GM18526 (cell line): Measurements from ENCODE around the gene TSEN15.

Experiments
- POLR2A ChIP-seq: IDR thresholded peaks from 3 replicates; pipeline ENCODE4 v1.6.1; 2011; ENCODE audit not compliant: insufficient read length; ENCODE audit errors: extremely low read depth

The TSEN15 gene

GRCh38 chr1:184110272-184111204 lies 59.0 kb downstream of the TSEN15 start:
- TF ChIP-seq POLR2A = no peak

GRCh38 chr1:184112176-184112948 lies 60.8 kb downstream of the TSEN15 start:
- no peak for TF ChIP-seq POLR2A

- no peak for TF ChIP-seq POLR2A
Measured at GRCh38 chr1:184113251-184113650, 61.7 kb downstream of the TSEN15 start.

GRCh38 chr1:184114818-184115398 lies 63.4 kb downstream of the TSEN15 start:
- TF ChIP-seq POLR2A = no peak

GRCh38 chr1:184116287-184116686 lies 64.8 kb downstream of the TSEN15 start:
- no peak for TF ChIP-seq POLR2A

GRCh38 chr1:184118046-184118445 lies 66.5 kb downstream of the TSEN15 start:
- TF ChIP-seq POLR2A = no peak
